ENCODE measurements around the gene SLC9A1. TPM values are rescaled to one million over a fixed set of nuclear protein-coding genes. Genes with fewer than 3 reads are reported as not detected.

The SLC9A1 gene
- polyA plus RNA-seq, 1 of the 3 experiments (the other 2 are of a cell fraction), result 11.4 TPM

DNA sequence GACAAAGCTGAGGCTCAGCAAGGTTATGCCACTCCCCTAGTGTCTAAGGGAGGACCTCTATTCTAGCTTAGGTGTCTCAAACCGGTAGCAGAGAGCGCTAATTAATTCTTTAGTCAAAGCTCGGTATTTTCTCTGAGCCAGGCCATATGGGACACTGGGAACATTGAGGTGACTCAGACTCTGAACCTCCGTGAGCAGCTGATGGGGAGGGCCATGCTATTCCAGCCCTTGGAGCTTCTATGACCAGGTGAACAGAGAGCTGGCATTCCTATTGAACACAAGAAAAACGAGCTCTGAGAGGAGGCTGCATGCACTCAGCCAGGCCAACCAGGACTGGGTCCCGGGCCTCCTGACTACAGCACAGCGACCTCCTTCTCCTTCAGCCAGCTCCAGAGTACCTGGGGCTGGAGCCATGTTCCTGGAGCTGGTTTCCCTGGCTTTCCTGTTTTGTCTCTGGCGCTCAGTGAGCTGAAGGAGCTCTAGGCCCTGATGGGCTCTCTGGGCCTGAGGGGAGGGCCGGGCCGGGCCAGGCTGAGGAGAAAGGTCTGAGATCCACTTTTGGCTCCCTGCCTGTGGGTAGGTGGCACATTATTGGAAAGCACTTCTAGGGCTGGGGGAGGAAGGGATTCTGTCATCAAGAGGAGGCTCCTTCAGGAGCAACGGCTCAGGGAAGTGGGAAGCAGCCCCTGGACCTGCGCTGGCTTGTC is 37.0 kb downstream of the SLC9A1 start:
- H3K4me1 ChIP-seq (ENCODE audit: control insufficient read depth in 1 of 2, insufficient read depth in 2 of 2, low read depth in 1 of 2, low read length in 1 of 2), result peaks cover 0 to 39% of the 10 kb centered on the region in 2 experiments; a peak in 3 of 4 replicates
- H4K20me1 ChIP-seq (ENCODE audit: insufficient read depth), result no peaks in the 10 kb centered on the region
- no peak overlapping the region; a peak in 1 of 4 replicates for H3K27ac ChIP-seq (ENCODE audit: low read depth in 2 of 2, low read length in 1 of 2)
- H3F3A ChIP-seq (replicated peaks; ENCODE audit: insufficient read depth), result peaks cover 11% of the 10 kb centered on the region
- H2AFZ ChIP-seq (ENCODE audit: low read depth), result no peak overlapping the region
- peaks cover 31% of the 10 kb centered on the region for H3K79me2 ChIP-seq (ENCODE audit: insufficient read depth)
- H3K4me2 ChIP-seq, result no peak overlapping the region
- TF ChIP-seq FOXM1 (IDR thresholded peaks at IDR 0.05; ENCODE audit: low read depth), result no peak
- TF ChIP-seq NFIC (IDR thresholded peaks at IDR 0.05; ENCODE audit: borderline replicate concordance), result no peak
- TF ChIP-seq ELF1 (IDR thresholded peaks at IDR 0.05), result no peak
- TF ChIP-seq EP300 (IDR thresholded peaks at IDR 0.05; ENCODE audit: borderline replicate concordance in 1 of 2, low read depth in 1 of 2, low read length in 1 of 2), result no peak
- H3K4me3 ChIP-seq (ENCODE audit: low read depth in 2 of 2, low read length in 1 of 2), result no peak overlapping the region
- 78% methylated on average over 7 of the region's 12 CpGs for WGBS (ENCODE audit: low lambda C conversion rate)
- POLR2A ChIA-PET, result interaction anchor here (1.1 kb wide), 1 partner anchor 37 kb away, joined by 3 read pairs; the partner anchor contains the start of gene SLC9A1
- no peaks in the 10 kb centered on the region for H3K9me3 ChIP-seq
- H3K9me2 ChIP-seq, result no peaks in the 10 kb centered on the region
- CTCF ChIA-PET, result interaction anchor here (1.1 to 7.3 kb wide), 6 partner anchors 15 to 178 kb away, joined by 4 to 59 read pairs (median 6); no protein-coding TSS in a partner anchor
- no peaks in the 10 kb centered on the region for H3K36me3 ChIP-seq (replicated peaks in 1 of 2; ENCODE audit: control insufficient read depth in 1 of 2, insufficient read depth in 2 of 2, low read length in 1 of 2)
- no peak overlapping the region for H3K9ac ChIP-seq
- no peaks in the 10 kb centered on the region for H3K27me3 ChIP-seq (ENCODE audit: insufficient read depth)
- no peak for DNase-seq

GRCh38 chr1:27116697-27117096 is 38.2 kb downstream of the SLC9A1 start:
- H3K79me2 ChIP-seq (ENCODE audit: insufficient read depth), result peaks cover 31% of the 10 kb centered on the region
- peaks cover 16% of the 10 kb centered on the region for H3F3A ChIP-seq (replicated peaks; ENCODE audit: insufficient read depth)
- no peaks in the 10 kb centered on the region for H3K27me3 ChIP-seq (ENCODE audit: insufficient read depth)
- no peak overlapping the region for H2AFZ ChIP-seq (ENCODE audit: low read depth)
- H3K27ac ChIP-seq (ENCODE audit: low read depth in 2 of 2, low read length in 1 of 2), result no peak overlapping the region
- CTCF ChIA-PET, result interaction anchor here (1.0 to 7.3 kb wide), 6 partner anchors 14 to 179 kb away, joined by 4 to 59 read pairs (median 6); no protein-coding TSS in a partner anchor
- TF ChIP-seq GABPA (IDR thresholded peaks at IDR 0.05; ENCODE audit: low read depth) (no peak), SMC3 (IDR thresholded peaks at IDR 0.05; ENCODE audit: low read depth, low read length) (no peak), REST (IDR thresholded peaks at IDR 0.05; ENCODE audit: low read depth, low read length) (no peak), EZH2phosphoT487 (IDR thresholded peaks at IDR 0.05; ENCODE audit: borderline replicate concordance, low read depth) (no peak)
- TF ChIP-seq, protein P1, sequence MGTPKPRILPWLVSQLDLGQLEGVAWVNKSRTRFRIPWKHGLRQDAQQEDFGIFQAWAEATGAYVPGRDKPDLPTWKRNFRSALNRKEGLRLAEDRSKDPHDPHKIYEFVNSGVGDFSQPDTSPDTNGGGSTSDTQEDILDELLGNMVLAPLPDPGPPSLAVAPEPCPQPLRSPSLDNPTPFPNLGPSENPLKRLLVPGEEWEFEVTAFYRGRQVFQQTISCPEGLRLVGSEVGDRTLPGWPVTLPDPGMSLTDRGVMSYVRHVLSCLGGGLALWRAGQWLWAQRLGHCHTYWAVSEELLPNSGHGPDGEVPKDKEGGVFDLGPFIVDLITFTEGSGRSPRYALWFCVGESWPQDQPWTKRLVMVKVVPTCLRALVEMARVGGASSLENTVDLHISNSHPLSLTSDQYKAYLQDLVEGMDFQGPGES (IDR thresholded peaks at IDR 0.05; ENCODE audit: low read depth, low read length), result no peak
- no peaks in the 10 kb centered on the region for H3K9me2 ChIP-seq
- H4K20me1 ChIP-seq (ENCODE audit: insufficient read depth), result no peaks in the 10 kb centered on the region
- POLR2A ChIA-PET, result no interaction called here
- no peak overlapping the region for H3K4me3 ChIP-seq (ENCODE audit: low read depth in 2 of 2, low read length in 1 of 2)
- H3K9me3 ChIP-seq, result no peaks in the 10 kb centered on the region
- no peak for DNase-seq
- no peak overlapping the region for H3K9ac ChIP-seq
- no peak overlapping the region for H3K4me2 ChIP-seq
- H3K36me3 ChIP-seq (replicated peaks in 1 of 2; ENCODE audit: control insufficient read depth in 1 of 2, insufficient read depth in 2 of 2, low read length in 1 of 2), result no peaks in the 10 kb centered on the region
- peaks cover 8 to 38% of the 10 kb centered on the region in 2 experiments; a peak in 3 of 4 replicates for H3K4me1 ChIP-seq (ENCODE audit: control insufficient read depth in 1 of 2, insufficient read depth in 2 of 2, low read depth in 1 of 2, low read length in 1 of 2)
